Measurements from ENCODE around the gene LIN7C. TPM values are rescaled to one million over a fixed set of nuclear protein-coding genes. Genes with fewer than 3 reads are reported as not detected.

Gene LIN7C
- total and polyA plus RNA-seq, 2 of the 13 experiments (the other 11 are each of a cell fraction or from before 2014, with no cell fraction given): 14.8 to 37.2 TPM

GRCh38 chr11:27477243-27477642 is 29.3 kb downstream of the LIN7C start:
- Histone ChIP-seq H3K36me3 (replicated peaks in 1 of 2; ENCODE audit: control insufficient read depth in 1 of 2, insufficient read depth in 2 of 2, low read length in 2 of 2) (no peaks in the 10 kb centered on the region), H3K4me1 (ENCODE audit: insufficient read depth, low read length) (peaks cover 38% of the 10 kb centered on the region), H2AFZ (ENCODE audit: low read length) (no peak overlapping the region), H3K27me3 (ENCODE audit: control insufficient read depth in 1 of 2, insufficient read depth in 2 of 2, low read length in 2 of 2) (no peaks in the 10 kb centered on the region; a peak in 1 of 5 replicates), H3K9me3 (ENCODE audit: low read length) (no peaks in the 10 kb centered on the region), H3K9ac (ENCODE audit: insufficient read depth, low read depth, low read length) (no peak overlapping the region), H3K4me3 (replicated peaks in 1 of 3; ENCODE audit: insufficient read depth in 1 of 3, low read depth in 2 of 3, low read length in 3 of 3) (no peak overlapping the region), H3K27ac (ENCODE audit: extremely low read length, insufficient read depth, low read length) (no peak overlapping the region), H3K79me2 (ENCODE audit: insufficient read depth, low read length) (peaks cover 15% of the 10 kb centered on the region), H4K20me1 (ENCODE audit: insufficient read depth, low read length) (no peaks in the 10 kb centered on the region), H3K4me2 (ENCODE audit: low read depth, low read length) (no peak overlapping the region)
- ChIA-PET POLR2A (interaction anchor here (0.6 kb wide), 1 partner anchor 9 kb away, joined by 3 read pairs; no protein-coding TSS in a partner anchor), CTCF (ENCODE audit: low intra/inter-chr PET ratio, low total read pairs) (no interaction called here)
- TF ChIP-seq, protein P1, sequence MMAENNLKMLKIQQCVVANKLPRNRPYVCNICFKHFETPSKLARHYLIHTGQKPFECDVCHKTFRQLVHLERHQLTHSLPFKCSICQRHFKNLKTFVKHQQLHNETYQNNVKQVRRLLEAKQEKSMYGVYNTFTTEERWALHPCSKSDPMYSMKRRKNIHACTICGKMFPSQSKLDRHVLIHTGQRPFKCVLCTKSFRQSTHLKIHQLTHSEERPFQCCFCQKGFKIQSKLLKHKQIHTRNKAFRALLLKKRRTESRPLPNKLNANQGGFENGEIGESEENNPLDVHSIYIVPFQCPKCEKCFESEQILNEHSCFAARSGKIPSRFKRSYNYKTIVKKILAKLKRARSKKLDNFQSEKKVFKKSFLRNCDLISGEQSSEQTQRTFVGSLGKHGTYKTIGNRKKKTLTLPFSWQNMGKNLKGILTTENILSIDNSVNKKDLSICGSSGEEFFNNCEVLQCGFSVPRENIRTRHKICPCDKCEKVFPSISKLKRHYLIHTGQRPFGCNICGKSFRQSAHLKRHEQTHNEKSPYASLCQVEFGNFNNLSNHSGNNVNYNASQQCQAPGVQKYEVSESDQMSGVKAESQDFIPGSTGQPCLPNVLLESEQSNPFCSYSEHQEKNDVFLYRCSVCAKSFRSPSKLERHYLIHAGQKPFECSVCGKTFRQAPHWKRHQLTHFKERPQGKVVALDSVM (CRISPR knock-in tag; IDR thresholded peaks at IDR 0.05): peak; percentile 76
- TF ChIP-seq KDM2A (CRISPR knock-in tag; IDR thresholded peaks at IDR 0.05; ENCODE audit: borderline replicate concordance, low read depth) (no peak), ZNF121 (CRISPR knock-in tag; IDR thresholded peaks at IDR 0.05) (peak; percentile 89)
- ATAC-seq (no peak), DNase-seq (ENCODE audit: low spot score) (no peak), FAIRE-seq (no peak)
- intact Hi-C loops (cut with micrococcal nuclease; ENCODE audit: unreplicated experiment) (no loop called here), in situ Hi-C loops (cut with HindIII; ENCODE audit: extremely low pct_ligation_motif_present, low pct_unique_long_range_greater_than_20kb) (loop anchor here (25.0 kb wide), 1 partner anchor 715 kb away; no protein-coding TSS in a partner anchor)
- BruUV-seq (replicated peaks): no TSS peak

- Histone ChIP-seq H3K9ac (ENCODE audit: insufficient read depth, low read depth, low read length) (peak overlapping the region; percentile 10; the same call in 1 of the 2 replicates), H4K20me1 (ENCODE audit: insufficient read depth, low read length) (no peaks in the 10 kb centered on the region), H2AFZ (ENCODE audit: low read length) (no peak overlapping the region), H3K9me3 (ENCODE audit: low read length) (no peaks in the 10 kb centered on the region), H3K27me3 (ENCODE audit: control insufficient read depth in 1 of 2, insufficient read depth in 2 of 2, low read length in 2 of 2) (no peaks in the 10 kb centered on the region; a peak in 1 of 5 replicates), H3K4me1 (ENCODE audit: insufficient read depth, low read length) (peaks cover 38% of the 10 kb centered on the region), H3K36me3 (replicated peaks in 1 of 2; ENCODE audit: control insufficient read depth in 1 of 2, insufficient read depth in 2 of 2, low read length in 2 of 2) (no peaks in the 10 kb centered on the region), H3K4me2 (ENCODE audit: low read depth, low read length) (peak overlapping the region; percentile 49), H3K4me3 (replicated peaks in 1 of 3; ENCODE audit: insufficient read depth in 1 of 3, low read depth in 2 of 3, low read length in 3 of 3) (no peak overlapping the region; a peak in 1 of 6 replicates), H3K27ac (ENCODE audit: extremely low read length, insufficient read depth, low read length) (peak overlapping the region; percentile 59), H3K79me2 (ENCODE audit: insufficient read depth, low read length) (peaks cover 30% of the 10 kb centered on the region)
- FAIRE-seq (peak; percentile 83), DNase-seq (ENCODE audit: low spot score) (peak; percentile 95), ATAC-seq (peak; percentile 68)
- POLR2A ChIA-PET: interaction anchor here (0.7 to 1.7 kb wide), 5 partner anchors 16 to 259 kb away, joined by 3 to 12 read pairs (median 5); no protein-coding TSS in a partner anchor
- no TSS peak for BruUV-seq (replicated peaks)
- 3% methylated on average over 4 of the region's 5 CpGs for WGBS (ENCODE audit: low lambda C conversion rate)
- in situ Hi-C loops (cut with HindIII; ENCODE audit: extremely low pct_ligation_motif_present, low pct_unique_long_range_greater_than_20kb) (loop anchor here (25.0 kb wide), 1 partner anchor 713 kb away; no protein-coding TSS in a partner anchor), intact Hi-C loops (cut with micrococcal nuclease; ENCODE audit: unreplicated experiment) (loop anchor here (2.0 kb wide), 1 partner anchor 81 kb away; no protein-coding TSS in a partner anchor)
- CTCF ChIA-PET (ENCODE audit: low intra/inter-chr PET ratio, low total read pairs): no interaction called here
- TF ChIP-seq GMEB1 (CRISPR knock-in tag; IDR thresholded peaks at IDR 0.05; ENCODE audit: borderline replicate concordance): no peak
- TF ChIP-seq ZZZ3 (CRISPR knock-in tag; IDR thresholded peaks at IDR 0.05; ENCODE audit: borderline replicate concordance): no peak
- TF ChIP-seq ZNF558 (CRISPR knock-in tag; IDR thresholded peaks at IDR 0.05; ENCODE audit: borderline replicate concordance): no peak
- TF ChIP-seq ZNF772 (CRISPR knock-in tag; IDR thresholded peaks at IDR 0.05): peak; percentile 58; the same call in 1 of the 2 replicates
- TF ChIP-seq, protein P1 (CRISPR knock-in tag; IDR thresholded peaks at IDR 0.05): no peak
- TF ChIP-seq HNRNPH1 (optimal IDR thresholded peaks at IDR 0.05; ENCODE audit: low read depth, low read length): no peak
- TF ChIP-seq MAZ (IDR thresholded peaks at IDR 0.05; ENCODE audit: borderline replicate concordance, low read depth, low read length): no peak
- no peak; the same call in 1 of the 2 replicates for TF ChIP-seq MAZ (CRISPR knock-in tag; IDR thresholded peaks at IDR 0.05; ENCODE audit: low read depth)
- TF ChIP-seq ZNF672 (CRISPR knock-in tag; IDR thresholded peaks at IDR 0.05): no peak
- TF ChIP-seq NFKBIZ (CRISPR knock-in tag; IDR thresholded peaks at IDR 0.05): no peak
Observed at GRCh38 chr11:27475622-27476021, 30.9 kb downstream of the LIN7C start.
